ENCODE results near the gene LIMS1.
A peak's percentile ranks its signal among the peaks of the same experiment; 100 is the strongest.
"Not testable (repeated sequence)": the region's sequence is repeated elsewhere in the genome, so short reads cannot be mapped to it uniquely, and the experiment has no call there.

LIMS1 gene, protein sequence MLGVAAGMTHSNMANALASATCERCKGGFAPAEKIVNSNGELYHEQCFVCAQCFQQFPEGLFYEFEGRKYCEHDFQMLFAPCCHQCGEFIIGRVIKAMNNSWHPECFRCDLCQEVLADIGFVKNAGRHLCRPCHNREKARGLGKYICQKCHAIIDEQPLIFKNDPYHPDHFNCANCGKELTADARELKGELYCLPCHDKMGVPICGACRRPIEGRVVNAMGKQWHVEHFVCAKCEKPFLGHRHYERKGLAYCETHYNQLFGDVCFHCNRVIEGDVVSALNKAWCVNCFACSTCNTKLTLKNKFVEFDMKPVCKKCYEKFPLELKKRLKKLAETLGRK

DNA sequence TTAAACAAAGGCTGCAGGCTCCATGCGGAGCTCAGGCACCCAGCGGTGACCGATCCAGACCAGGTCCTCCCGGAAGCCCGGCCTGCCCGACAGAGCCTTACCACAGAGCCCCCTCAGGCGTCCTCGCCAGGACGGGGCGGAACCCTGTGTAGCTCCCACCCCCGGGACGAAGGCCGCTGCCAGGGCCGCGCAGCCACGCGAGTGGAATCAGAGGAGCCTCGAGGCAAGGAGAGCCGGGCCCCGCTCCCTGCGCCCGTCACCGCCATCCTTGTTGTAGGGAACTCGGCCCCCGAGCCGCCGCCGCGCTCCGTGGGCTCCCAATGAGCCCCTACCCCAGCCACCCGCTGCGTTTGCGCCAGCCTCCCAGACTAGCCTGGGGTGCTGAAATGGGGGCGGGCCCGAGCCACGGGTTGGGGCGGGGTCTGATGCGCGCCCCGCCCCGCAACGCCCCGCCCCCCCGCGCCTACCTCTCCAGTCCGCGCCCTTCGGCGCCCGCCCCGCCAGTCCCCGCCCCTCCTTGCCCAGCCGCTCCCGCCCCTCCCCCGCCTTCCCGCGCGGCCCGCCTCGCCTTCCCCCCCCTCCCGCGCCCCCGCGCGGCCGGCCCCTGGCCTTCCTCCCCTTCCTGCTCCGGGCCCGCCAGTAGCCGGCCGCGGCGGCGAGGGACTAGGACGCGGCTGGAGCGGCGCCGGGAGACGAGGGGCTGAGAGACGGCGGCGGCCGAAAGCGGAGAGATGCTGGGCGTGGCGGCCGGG is at the start of gene LIMS1:
LIMS1 (plus strand) TSS at position 639 of the 752 bp plus-strand sequence; CDS start at position 732, 93 bp downstream.
- H3K9me3 ChIP-seq (ENCODE audit: control insufficient read depth, insufficient read depth, low read length), result no peaks in the 10 kb centered on the region
- 0 out of 2 replicates have a peak, but pooled peaks cover 2% of the 10 kb centered on the region for H3K4me1 ChIP-seq (ENCODE audit: control insufficient read depth, insufficient read depth, low read length)
- H3K4me3 ChIP-seq (ENCODE audit: low read length), result peak within 1 kb of the TSS; percentile 97
- H3K36me3 ChIP-seq (ENCODE audit: control insufficient read depth, insufficient read depth, low read length), result no peaks in the 10 kb centered on the region
- H3K27me3 ChIP-seq (ENCODE audit: control insufficient read depth, insufficient read depth, low read length), result no peaks in the 10 kb centered on the region; the same call in 1 of the 2 replicates
- DNase-seq (ENCODE audit: low read depth, low spot score), result no peak
- no CpG with 5 or more reads among the region's 87 CpGs for WGBS (ENCODE audit: insufficient coverage, insufficient read length)
- no peak within 1 kb of the TSS for H3K27ac ChIP-seq (ENCODE audit: low read length)

- Histone ChIP-seq H3K4me1 (ENCODE audit: control insufficient read depth, insufficient read depth, low read length) (no peaks in the 10 kb centered on the region), H3K27ac (ENCODE audit: low read length) (no peak overlapping the region), H3K36me3 (ENCODE audit: control insufficient read depth, insufficient read depth, low read length) (no peaks in the 10 kb centered on the region; the same call in 1 of the 2 replicates), H3K4me3 (ENCODE audit: low read length) (no peak overlapping the region), H3K27me3 (ENCODE audit: control insufficient read depth, insufficient read depth, low read length) (no peaks in the 10 kb centered on the region), H3K9me3 (ENCODE audit: control insufficient read depth, insufficient read depth, low read length) (no peaks in the 10 kb centered on the region)
- WGBS (ENCODE audit: insufficient coverage, insufficient read length), result no CpG with 5 or more reads among the region's 2 CpGs
- no peak for DNase-seq (ENCODE audit: low read depth, low spot score)
Observed at GRCh38 chr2:108485253-108485652, 49.0 kb upstream of the LIMS1 start.

DNA sequence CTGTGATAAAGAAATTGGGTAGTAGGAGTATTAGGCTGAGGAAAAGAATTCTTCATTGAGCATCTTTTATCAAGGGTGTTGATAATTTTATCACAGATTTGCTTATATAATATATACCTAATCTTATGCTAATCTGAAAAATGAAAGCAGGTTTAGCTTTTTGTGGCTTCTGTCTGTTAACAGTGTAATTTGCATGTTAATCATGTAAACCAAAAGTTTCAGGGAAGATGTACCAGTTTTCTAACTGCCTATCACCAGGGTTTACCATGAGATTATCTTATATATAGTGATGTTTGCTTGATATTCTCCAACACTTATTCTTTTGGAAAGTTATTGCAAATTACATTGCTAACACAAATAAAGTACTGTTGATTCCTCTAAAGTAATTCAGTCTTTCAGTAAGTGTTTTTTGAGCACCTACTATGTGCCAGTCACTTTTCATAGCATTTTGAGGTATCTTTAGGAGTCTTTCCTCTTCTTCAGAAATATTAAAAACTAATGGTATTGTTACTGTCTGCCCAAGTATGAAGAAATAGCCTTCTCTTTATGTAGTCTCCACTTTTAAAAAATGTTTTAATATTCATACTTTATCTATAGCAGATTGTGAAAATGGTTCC is 43.7 kb upstream of the LIMS1 start:
- Histone ChIP-seq H3K4me1 (ENCODE audit: control insufficient read depth, insufficient read depth, low read length) (no peaks in the 10 kb centered on the region), H3K27ac (ENCODE audit: low read length) (no peak overlapping the region), H3K27me3 (ENCODE audit: control insufficient read depth, insufficient read depth, low read length) (no peaks in the 10 kb centered on the region), H3K4me3 (ENCODE audit: low read length) (no peak overlapping the region), H3K9me3 (ENCODE audit: control insufficient read depth, insufficient read depth, low read length) (no peaks in the 10 kb centered on the region), H3K36me3 (ENCODE audit: control insufficient read depth, insufficient read depth, low read length) (peaks cover 2% of the 10 kb centered on the region; the same call in 1 of the 2 replicates)
- DNase-seq (ENCODE audit: low read depth, low spot score), result no peak

DNA sequence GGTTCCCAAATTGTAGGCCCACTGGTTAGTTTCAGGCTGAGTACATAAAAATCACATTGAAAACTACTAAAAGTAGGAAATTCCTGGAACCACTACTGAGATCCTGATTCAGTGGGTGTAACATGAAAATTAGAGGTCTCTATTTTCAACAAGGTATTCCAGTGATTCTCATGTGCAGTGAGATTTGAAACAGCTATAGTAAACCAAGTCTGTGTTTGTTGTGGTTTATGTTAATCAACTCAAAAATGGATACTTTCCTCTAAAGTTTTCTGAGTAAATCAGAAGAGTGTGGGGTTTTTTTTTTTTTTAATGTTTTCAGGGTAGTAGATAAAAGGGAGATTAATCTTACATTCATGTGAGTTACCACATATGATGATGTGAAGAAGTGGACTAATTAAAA is 42.4 kb upstream of the LIMS1 start:
- H3K4me3 ChIP-seq (ENCODE audit: low read length), result no peak overlapping the region
- no peaks in the 10 kb centered on the region for H3K27me3 ChIP-seq (ENCODE audit: control insufficient read depth, insufficient read depth, low read length)
- no peaks in the 10 kb centered on the region for H3K4me1 ChIP-seq (ENCODE audit: control insufficient read depth, insufficient read depth, low read length)
- H3K27ac ChIP-seq (ENCODE audit: low read length), result no peak overlapping the region
- no peak for DNase-seq (ENCODE audit: low read depth, low spot score)
- H3K9me3 ChIP-seq (ENCODE audit: control insufficient read depth, insufficient read depth, low read length), result no peaks in the 10 kb centered on the region
- peaks cover 2% of the 10 kb centered on the region; the same call in 1 of the 2 replicates for H3K36me3 ChIP-seq (ENCODE audit: control insufficient read depth, insufficient read depth, low read length)

GRCh38 chr2:108492364-108492763 is 41.9 kb upstream of the LIMS1 start:
- no peaks in the 10 kb centered on the region for H3K4me1 ChIP-seq (ENCODE audit: control insufficient read depth, insufficient read depth, low read length)
- H3K36me3 ChIP-seq (ENCODE audit: control insufficient read depth, insufficient read depth, low read length), result peaks cover 2% of the 10 kb centered on the region; the same call in 1 of the 2 replicates
- no peak for DNase-seq (ENCODE audit: low read depth, low spot score)
- no peaks in the 10 kb centered on the region for H3K9me3 ChIP-seq (ENCODE audit: control insufficient read depth, insufficient read depth, low read length)
- WGBS (ENCODE audit: insufficient coverage, insufficient read length), result no CpG with 5 or more reads among the region's 4 CpGs
- no peak overlapping the region for H3K27ac ChIP-seq (ENCODE audit: low read length)
- H3K27me3 ChIP-seq (ENCODE audit: control insufficient read depth, insufficient read depth, low read length), result no peaks in the 10 kb centered on the region
- H3K4me3 ChIP-seq (ENCODE audit: low read length), result no peak overlapping the region

- not testable (repeated sequence) for H3K36me3 ChIP-seq (ENCODE audit: control insufficient read depth, insufficient read depth, low read length); H3K4me3 ChIP-seq (ENCODE audit: low read length); H3K4me1 ChIP-seq (ENCODE audit: control insufficient read depth, insufficient read depth, low read length); DNase-seq (ENCODE audit: low read depth, low spot score); H3K27me3 ChIP-seq (ENCODE audit: control insufficient read depth, insufficient read depth, low read length); H3K9me3 ChIP-seq (ENCODE audit: control insufficient read depth, insufficient read depth, low read length); H3K27ac ChIP-seq (ENCODE audit: low read length)
- WGBS (ENCODE audit: insufficient coverage, insufficient read length), result no CpG with 5 or more reads among the region's 3 CpGs
Observed at GRCh38 chr2:108496167-108496566, 38.1 kb upstream of the LIMS1 start.

GRCh38 chr2:108507620-108508019 is 26.6 kb upstream of the LIMS1 start:
- DNase-seq (ENCODE audit: low read depth, low spot score); H3K36me3 ChIP-seq (ENCODE audit: control insufficient read depth, insufficient read depth, low read length); H3K9me3 ChIP-seq (ENCODE audit: control insufficient read depth, insufficient read depth, low read length); H3K27ac ChIP-seq (ENCODE audit: low read length); H3K27me3 ChIP-seq (ENCODE audit: control insufficient read depth, insufficient read depth, low read length); H3K4me1 ChIP-seq (ENCODE audit: control insufficient read depth, insufficient read depth, low read length); H3K4me3 ChIP-seq (ENCODE audit: low read length): not testable (repeated sequence)
- WGBS (ENCODE audit: insufficient coverage, insufficient read length), result no CpG with 5 or more reads among the region's 4 CpGs

GRCh38 chr2:108512431-108512830 is 21.8 kb upstream of the LIMS1 start:
- not testable (repeated sequence) for H3K27ac ChIP-seq (ENCODE audit: low read length)
- no CpG with 5 or more reads among the region's 3 CpGs for WGBS (ENCODE audit: insufficient coverage, insufficient read length)

GRCh38 chr2:108514478-108514877 is 19.8 kb upstream of the LIMS1 start:
- not testable (repeated sequence) for H3K4me3 ChIP-seq (ENCODE audit: low read length); H3K9me3 ChIP-seq (ENCODE audit: control insufficient read depth, insufficient read depth, low read length); DNase-seq (ENCODE audit: low read depth, low spot score); H3K27me3 ChIP-seq (ENCODE audit: control insufficient read depth, insufficient read depth, low read length); H3K4me1 ChIP-seq (ENCODE audit: control insufficient read depth, insufficient read depth, low read length); H3K36me3 ChIP-seq (ENCODE audit: control insufficient read depth, insufficient read depth, low read length); H3K27ac ChIP-seq (ENCODE audit: low read length)
- no CpG with 5 or more reads among the region's 2 CpGs for WGBS (ENCODE audit: insufficient coverage, insufficient read length)

More at GRCh38 chr2:108512431-108512830, 21.8 kb upstream of the LIMS1 start:
- H3K36me3 ChIP-seq (ENCODE audit: control insufficient read depth, insufficient read depth, low read length); H3K4me3 ChIP-seq (ENCODE audit: low read length); H3K27me3 ChIP-seq (ENCODE audit: control insufficient read depth, insufficient read depth, low read length); H3K9me3 ChIP-seq (ENCODE audit: control insufficient read depth, insufficient read depth, low read length); DNase-seq (ENCODE audit: low read depth, low spot score); H3K4me1 ChIP-seq (ENCODE audit: control insufficient read depth, insufficient read depth, low read length): not testable (repeated sequence)

- not testable (repeated sequence) for DNase-seq (ENCODE audit: low read depth, low spot score); H3K27ac ChIP-seq (ENCODE audit: low read length); H3K36me3 ChIP-seq (ENCODE audit: control insufficient read depth, insufficient read depth, low read length); H3K4me3 ChIP-seq (ENCODE audit: low read length); H3K9me3 ChIP-seq (ENCODE audit: control insufficient read depth, insufficient read depth, low read length); H3K27me3 ChIP-seq (ENCODE audit: control insufficient read depth, insufficient read depth, low read length); H3K4me1 ChIP-seq (ENCODE audit: control insufficient read depth, insufficient read depth, low read length)
- WGBS (ENCODE audit: insufficient coverage, insufficient read length), result no CpG with 5 or more reads among the region's 6 CpGs
Observed at GRCh38 chr2:108524688-108525087, 9.6 kb upstream of the LIMS1 start.
